Measurements from ENCODE around the gene ADAM19.
A peak's percentile ranks its signal among the peaks of the same experiment; 100 is the strongest.

The ADAM19 gene

DNA sequence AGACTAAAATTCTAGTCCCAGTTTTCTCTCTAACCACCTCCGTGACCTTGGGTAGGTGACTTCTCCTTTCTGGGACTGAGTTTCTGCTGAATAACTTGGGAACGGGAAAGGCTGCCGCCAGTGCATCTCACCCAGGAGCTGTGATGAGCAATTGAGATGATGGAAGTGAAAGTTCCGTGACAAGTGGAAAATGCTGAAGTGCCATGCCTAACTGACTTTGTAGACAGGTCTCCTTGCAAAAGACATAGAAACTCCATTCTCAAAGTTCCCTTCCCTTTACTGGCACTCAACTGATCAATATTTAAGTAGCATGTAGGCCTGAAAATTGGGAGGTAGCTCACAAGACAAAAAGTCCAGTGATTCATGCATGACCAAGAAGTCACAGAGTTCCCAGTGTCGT, 6.3 kb upstream of the ADAM19 start:
- TF ChIP-seq, protein P1, sequence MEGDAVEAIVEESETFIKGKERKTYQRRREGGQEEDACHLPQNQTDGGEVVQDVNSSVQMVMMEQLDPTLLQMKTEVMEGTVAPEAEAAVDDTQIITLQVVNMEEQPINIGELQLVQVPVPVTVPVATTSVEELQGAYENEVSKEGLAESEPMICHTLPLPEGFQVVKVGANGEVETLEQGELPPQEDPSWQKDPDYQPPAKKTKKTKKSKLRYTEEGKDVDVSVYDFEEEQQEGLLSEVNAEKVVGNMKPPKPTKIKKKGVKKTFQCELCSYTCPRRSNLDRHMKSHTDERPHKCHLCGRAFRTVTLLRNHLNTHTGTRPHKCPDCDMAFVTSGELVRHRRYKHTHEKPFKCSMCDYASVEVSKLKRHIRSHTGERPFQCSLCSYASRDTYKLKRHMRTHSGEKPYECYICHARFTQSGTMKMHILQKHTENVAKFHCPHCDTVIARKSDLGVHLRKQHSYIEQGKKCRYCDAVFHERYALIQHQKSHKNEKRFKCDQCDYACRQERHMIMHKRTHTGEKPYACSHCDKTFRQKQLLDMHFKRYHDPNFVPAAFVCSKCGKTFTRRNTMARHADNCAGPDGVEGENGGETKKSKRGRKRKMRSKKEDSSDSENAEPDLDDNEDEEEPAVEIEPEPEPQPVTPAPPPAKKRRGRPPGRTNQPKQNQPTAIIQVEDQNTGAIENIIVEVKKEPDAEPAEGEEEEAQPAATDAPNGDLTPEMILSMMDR (IDR thresholded peaks at IDR 0.05; ENCODE audit: low read depth, low read length), result no peak
- TF ChIP-seq MYC (IDR thresholded peaks at IDR 0.05; ENCODE audit: low read depth, low read length), result no peak
- TF ChIP-seq, protein P2, sequence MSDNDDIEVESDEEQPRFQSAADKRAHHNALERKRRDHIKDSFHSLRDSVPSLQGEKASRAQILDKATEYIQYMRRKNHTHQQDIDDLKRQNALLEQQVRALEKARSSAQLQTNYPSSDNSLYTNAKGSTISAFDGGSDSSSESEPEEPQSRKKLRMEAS (IDR thresholded peaks at IDR 0.05; ENCODE audit: low read depth, low read length), result no peak
- TF ChIP-seq POLR2A (IDR thresholded peaks at IDR 0.05; ENCODE audit: extremely low read depth, insufficient read length), result no peak
- DNase-seq (ENCODE audit: low read depth), result no peak

DNA sequence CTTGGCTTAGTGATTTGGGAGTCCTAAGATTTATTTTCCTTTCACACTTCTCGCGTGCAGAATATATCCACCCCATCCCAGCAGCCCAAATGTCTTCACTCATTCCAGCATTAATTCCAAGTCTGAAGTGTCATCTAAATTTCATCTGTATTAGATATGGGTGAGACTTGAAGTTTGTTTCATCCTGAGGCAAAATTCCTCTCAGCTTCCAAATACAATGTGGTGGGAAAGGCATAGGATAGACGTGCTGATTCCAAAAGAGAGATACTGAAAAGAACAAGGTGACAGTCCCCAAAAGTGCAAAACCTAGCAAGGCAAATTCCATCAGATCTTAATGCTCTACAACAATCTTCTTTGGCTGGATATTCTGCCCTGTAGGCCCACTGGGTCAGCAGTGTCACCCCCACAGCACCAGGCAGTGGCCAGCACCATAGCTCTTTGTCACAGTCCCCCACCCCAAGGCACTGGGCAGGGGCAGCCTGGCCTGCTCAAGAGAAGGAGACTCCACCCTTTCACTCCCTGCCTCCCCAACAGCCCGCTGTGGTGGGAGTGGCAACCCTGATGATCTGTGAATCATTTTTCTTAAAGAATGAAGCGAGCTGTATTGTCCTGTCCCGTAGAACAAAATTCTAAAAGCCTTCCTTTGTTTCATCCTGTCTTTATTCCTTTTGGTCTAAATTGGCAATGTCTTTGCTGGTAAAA, 2.7 kb upstream of the ADAM19 start:
- TF ChIP-seq MYC (IDR thresholded peaks at IDR 0.05; ENCODE audit: low read depth, low read length) (no peak), POLR2A (IDR thresholded peaks at IDR 0.05; ENCODE audit: extremely low read depth, insufficient read length) (no peak)
- TF ChIP-seq, protein P2 (IDR thresholded peaks at IDR 0.05; ENCODE audit: low read depth, low read length), result no peak
- TF ChIP-seq, protein P1 (IDR thresholded peaks at IDR 0.05; ENCODE audit: low read depth, low read length), result no peak
- no peak for DNase-seq (ENCODE audit: low read depth)
- H3K4me3 ChIP-seq (ENCODE audit: low read depth, low read length), result no peak overlapping the region

More for the DNA sequence above, 6.3 kb upstream of the ADAM19 start:
- no peak overlapping the region for H3K4me3 ChIP-seq (ENCODE audit: low read depth, low read length)

DNA sequence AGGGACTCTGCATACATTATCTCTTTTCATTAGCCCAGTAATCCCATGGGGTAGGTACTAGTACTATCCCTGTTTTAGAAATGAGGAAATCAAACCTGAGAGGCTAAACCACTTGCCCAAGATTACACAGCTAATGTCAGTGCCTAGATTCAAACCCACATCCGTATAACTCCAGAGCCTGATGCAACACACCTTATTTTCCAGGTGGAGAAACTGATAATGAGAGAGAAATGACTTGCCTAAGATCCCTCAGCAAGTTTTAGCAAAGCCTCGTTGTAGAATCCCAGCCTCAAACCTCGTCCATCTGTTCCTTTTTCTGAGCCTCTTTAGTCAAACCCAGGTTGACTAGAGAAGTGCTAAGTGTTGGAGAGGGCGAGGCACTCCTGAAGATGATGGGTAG, 1.1 kb upstream of the ADAM19 start:
- no peak overlapping the region for H3K4me3 ChIP-seq (ENCODE audit: low read depth, low read length)

DNA sequence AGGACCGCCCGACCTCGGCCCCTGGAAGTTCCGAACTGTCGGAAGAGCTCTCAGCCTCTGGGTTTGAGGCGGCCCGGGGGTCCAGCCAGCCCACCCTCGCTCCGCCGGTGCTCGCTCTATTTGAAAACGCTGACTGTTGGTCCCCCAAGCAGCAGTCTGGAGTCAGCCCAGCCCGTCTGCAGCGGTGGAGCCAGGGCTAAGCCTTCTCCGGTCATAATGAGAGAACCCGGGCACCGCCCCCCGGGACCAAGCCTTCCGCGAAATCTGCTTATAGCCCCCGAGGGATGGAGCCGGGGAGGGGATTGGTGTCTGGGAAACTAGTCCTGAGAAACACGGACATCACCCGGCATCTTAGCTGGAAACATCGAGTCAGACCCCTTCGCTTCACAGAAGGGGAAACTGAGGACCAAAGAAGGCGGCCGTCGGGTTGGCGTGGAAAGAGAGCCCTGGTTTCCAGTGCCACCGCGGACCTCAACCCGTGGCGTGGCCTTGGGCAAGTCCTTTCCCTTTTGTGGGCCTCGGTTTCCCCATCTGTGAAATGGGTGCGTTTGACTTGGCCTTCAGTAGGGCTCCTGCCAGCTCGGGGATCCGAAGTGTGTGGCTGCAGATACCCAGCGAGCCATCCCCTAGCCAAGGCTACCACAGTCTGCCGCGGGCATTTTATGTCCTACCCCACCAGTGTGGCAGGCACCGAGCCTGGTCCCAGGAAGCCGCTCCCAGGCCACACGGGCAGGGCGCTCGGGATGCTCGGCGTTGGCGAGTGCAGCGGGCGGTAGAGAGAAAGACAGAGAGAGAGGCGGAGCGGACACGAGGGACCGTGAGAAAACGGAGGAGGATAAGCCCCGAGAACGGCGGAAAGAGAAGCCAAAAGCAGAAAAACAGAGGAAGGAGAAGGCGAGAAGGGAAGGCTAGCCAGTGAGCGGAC, 857 bp downstream of the ADAM19 start:
- DNase-seq (ENCODE audit: low read depth), result no peak
- H3K4me3 ChIP-seq (ENCODE audit: low read depth, low read length), result no peak overlapping the region
- TF ChIP-seq, protein P1 (IDR thresholded peaks at IDR 0.05; ENCODE audit: low read depth, low read length), result no peak
- TF ChIP-seq MYC (IDR thresholded peaks at IDR 0.05; ENCODE audit: low read depth, low read length), result no peak
- TF ChIP-seq, protein P2 (IDR thresholded peaks at IDR 0.05; ENCODE audit: low read depth, low read length), result no peak
- no peak for TF ChIP-seq POLR2A (IDR thresholded peaks at IDR 0.05; ENCODE audit: extremely low read depth, insufficient read length)

More for the DNA sequence above, 1.1 kb upstream of the ADAM19 start:
- DNase-seq (ENCODE audit: low read depth), result no peak
- TF ChIP-seq, protein P2 (IDR thresholded peaks at IDR 0.05; ENCODE audit: low read depth, low read length), result no peak
- TF ChIP-seq POLR2A (IDR thresholded peaks at IDR 0.05; ENCODE audit: extremely low read depth, insufficient read length) (no peak), MYC (IDR thresholded peaks at IDR 0.05; ENCODE audit: low read depth, low read length) (no peak)
- TF ChIP-seq, protein P1 (IDR thresholded peaks at IDR 0.05; ENCODE audit: low read depth, low read length), result no peak

DNA sequence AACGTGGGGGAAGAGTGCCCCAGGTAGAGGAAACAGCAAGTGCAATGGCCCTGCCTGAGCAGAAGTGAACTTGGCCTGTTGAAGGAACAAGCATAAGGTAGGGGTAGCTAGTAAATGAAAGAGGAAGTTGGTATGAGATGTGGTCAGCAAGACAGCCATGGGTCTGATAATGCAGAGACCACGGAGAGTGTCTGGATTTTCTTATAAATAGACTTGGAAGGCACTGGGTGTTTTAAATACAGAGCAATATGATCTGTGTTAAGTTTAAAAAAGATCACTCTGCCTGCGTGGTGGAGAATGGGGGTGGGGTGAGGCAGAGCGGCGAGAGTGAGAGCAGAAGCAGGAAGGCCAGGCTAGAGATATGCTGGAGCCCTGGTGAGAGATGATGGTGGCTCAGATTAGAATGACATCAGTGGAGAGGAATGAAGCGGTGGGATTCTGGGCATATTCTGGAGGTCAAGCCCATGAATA, 4.2 kb downstream of the ADAM19 start:
- DNase-seq (ENCODE audit: low read depth), result peak; percentile 73
- TF ChIP-seq POLR2A (IDR thresholded peaks at IDR 0.05; ENCODE audit: extremely low read depth, insufficient read length) (no peak), MYC (IDR thresholded peaks at IDR 0.05; ENCODE audit: low read depth, low read length) (no peak)
- TF ChIP-seq, protein P2 (IDR thresholded peaks at IDR 0.05; ENCODE audit: low read depth, low read length), result no peak
- TF ChIP-seq, protein P1 (IDR thresholded peaks at IDR 0.05; ENCODE audit: low read depth, low read length), result no peak
- H3K4me3 ChIP-seq (ENCODE audit: low read depth, low read length), result no peak overlapping the region
